ENCODE results near the gene EFNA5.

The EFNA5 gene

GRCh38 chr5:107484281-107484680, 186.5 kb downstream of the EFNA5 start:
- DNase-seq (ENCODE audit: low spot score) = no peak

- no peak for DNase-seq (ENCODE audit: low spot score)
Measured at GRCh38 chr5:107483231-107484024, 187.3 kb downstream of the EFNA5 start.

- DNase-seq (ENCODE audit: low spot score) = no peak
Measured at GRCh38 chr5:107478068-107478641, 192.6 kb downstream of the EFNA5 start.

GRCh38 chr5:107477492-107477891, 193.2 kb downstream of the EFNA5 start:
- no peak for DNase-seq (ENCODE audit: low spot score)

- DNase-seq (ENCODE audit: low spot score) = no peak
Measured at GRCh38 chr5:107476783-107477182, 194.0 kb downstream of the EFNA5 start.

GRCh38 chr5:107474716-107475489, 195.8 kb downstream of the EFNA5 start:
- no peak for DNase-seq (ENCODE audit: low spot score)

- no peak for DNase-seq (ENCODE audit: low spot score)
Measured at GRCh38 chr5:107474361-107474715, 196.4 kb downstream of the EFNA5 start.

- DNase-seq (ENCODE audit: low spot score) = no peak
Measured at GRCh38 chr5:107472620-107473064, 198.1 kb downstream of the EFNA5 start.

GRCh38 chr5:107470295-107470582, 200.5 kb downstream of the EFNA5 start:
- DNase-seq (ENCODE audit: low spot score) = no peak

- no peak for DNase-seq (ENCODE audit: low spot score)
Measured at GRCh38 chr5:107469485-107470294, 201.0 kb downstream of the EFNA5 start.

- no peak for DNase-seq (ENCODE audit: low spot score)
Measured at GRCh38 chr5:107469064-107469463, 201.7 kb downstream of the EFNA5 start.

- no peak for DNase-seq (ENCODE audit: low spot score)
Measured at GRCh38 chr5:107468276-107468675, 202.5 kb downstream of the EFNA5 start.

- no peak for DNase-seq (ENCODE audit: low spot score)
Measured at GRCh38 chr5:107467137-107467932, 203.4 kb downstream of the EFNA5 start.

GRCh38 chr5:107466233-107466769, 204.4 kb downstream of the EFNA5 start:
- DNase-seq (ENCODE audit: low spot score) = no peak

- DNase-seq (ENCODE audit: low spot score) = no peak
Measured at GRCh38 chr5:107464876-107465275, 205.9 kb downstream of the EFNA5 start.

GRCh38 chr5:107464416-107464815, 206.3 kb downstream of the EFNA5 start:
- DNase-seq (ENCODE audit: low spot score) = no peak

- DNase-seq (ENCODE audit: low spot score) = no peak
Measured at GRCh38 chr5:107463731-107464130, 207.0 kb downstream of the EFNA5 start.

- DNase-seq (ENCODE audit: low spot score) = no peak
Measured at GRCh38 chr5:107461770-107462169, 209.0 kb downstream of the EFNA5 start.

GRCh38 chr5:107460789-107461188, 209.9 kb downstream of the EFNA5 start:
- no peak for DNase-seq (ENCODE audit: low spot score)

- no peak for DNase-seq (ENCODE audit: low spot score)
Measured at GRCh38 chr5:107459605-107460004, 211.1 kb downstream of the EFNA5 start.

GRCh38 chr5:107458322-107458721, 212.4 kb downstream of the EFNA5 start:
- no peak for DNase-seq (ENCODE audit: low spot score)
